Testis (tissue), 3 donors: Measurements from ENCODE around the gene LAMTOR4. TPM values are rescaled to one million over a fixed set of nuclear protein-coding genes. Genes with fewer than 3 reads are reported as not detected.

ENCODE experiments used
- DNase-seq: peaks from one replicate; pipeline ENCODE4 v3.0.0-alpha.2; 2019
- H3K27ac ChIP-seq, 2 donors: fragments of 200-600 bp; sonication (generic); one replicate each; pipeline ENCODE4 v1.5.1; 2019
- H3K27me3 ChIP-seq: fragments of 200-600 bp; sonication (generic); one replicate; pipeline ENCODE4 v1.5.1; 2019
- H3K36me3 ChIP-seq: fragments of 200-600 bp; sonication (generic); one replicate; pipeline ENCODE4 v1.5.1; 2017; ENCODE audit warnings: low read depth; ENCODE audit errors: missing control alignments
- H3K4me1 ChIP-seq: fragments of 200-600 bp; sonication (generic); one replicate; pipeline ENCODE4 v1.5.1; 2019
- H3K4me3 ChIP-seq, 2 donors: fragments of 200-600 bp; sonication (generic); one replicate each; pipeline ENCODE4 v1.5.1; 2017 to 2019
- H3K9me3 ChIP-seq: fragments of 200-600 bp; sonication (generic); one replicate; pipeline ENCODE4 v1.5.1; 2017
- CTCF ChIP-seq, 3 experiments: fragments of 450-650 bp in 2 of 3; fragments of 200-600 bp in 1 of 3; sonication (generic) in 1 of 3; IDR thresholded peaks; one replicate each; pipeline ENCODE4 v1.5.1; 2016 to 2019; ENCODE audit warnings: antibody characterized with exemption in 3 of 3, mild to moderate bottlenecking in 2 of 3, moderate library complexity in 1 of 3
- POLR2A ChIP-seq: fragments of 450-650 bp; IDR thresholded peaks from one replicate; pipeline ENCODE4 v1.6.1; 2017; ENCODE audit warnings: antibody characterized with exemption, mild to moderate bottlenecking, moderate library complexity
- WGBS, 2 donors: methylation state at CpG; one replicate each; pipeline ENCODE4 v1.1.5; 2018; 5-methylcytosine and 5-hydroxymethylcytosine counted together
- intact Hi-C: fragments of 100-400 bp; cut with DNase I; formaldehyde crosslinking; loops from one replicate; pipeline ENCODE4 v1.15.1; 2023; ENCODE audit warnings: low total_unique reads
- microRNA-seq, 2 donors: library from miRNA; unstranded; fragments of <30 nt; microRNA quantifications; one replicate each; pipeline ENCODE4, GENCODE V29; 2016; ENCODE audit warnings: borderline number of aligned reads in 2 of 2, borderline replicate concordance in 1 of 2
- polyA plus RNA-seq: library from polyadenylated mRNA; stranded (reverse); fragments of 350-450 nt; fragmentation: Illumina TruSeq; extraction: RNeasy Lipid Tissue Mini Kit (QIAGEN cat#74804); gene quantifications from one replicate; pipeline ENCODE4 v1.2.3, GENCODE V29; 2014; ENCODE audit warnings: low read depth, low replicate concordance; ENCODE audit not compliant: insufficient read depth
- total RNA-seq, 2 donors: library from RNA; depleted of rRNA; stranded (reverse); fragments of >200 nt; gene quantifications; one replicate each; pipeline ENCODE4 v1.2.3, GENCODE V29; 2016

LAMTOR4 gene
- total and polyA plus RNA-seq, 3 donors from 2014 or later = 136 to 179 (median 144) TPM

GRCh38 chr7:100198266-100198665 lies 49.5 kb downstream of the LAMTOR4 start:
- no peaks in the 10 kb centered on the region for H3K9me3 ChIP-seq
- no peak for DNase-seq
- H3K27ac ChIP-seq = no peak overlapping the region
- no peaks in the 10 kb centered on the region for H3K27me3 ChIP-seq
- no peak overlapping the region for H3K4me3 ChIP-seq
- H3K36me3 ChIP-seq = no peaks in the 10 kb centered on the region
- intact Hi-C loops = no loop called here
- H3K4me1 ChIP-seq = no peaks in the 10 kb centered on the region
- no peak for TF ChIP-seq CTCF (IDR thresholded peaks at IDR 0.05)
- no peak for TF ChIP-seq POLR2A
- WGBS, 2 donors = 92 to 93% methylated on average over 10 of the region's 10 CpGs

- 81 to 92% methylated on average over 11 of the region's 11 CpGs for WGBS, 2 donors
- intact Hi-C loops = no loop called here
- no peak for TF ChIP-seq POLR2A
- no peak for TF ChIP-seq CTCF (IDR thresholded peaks at IDR 0.05)
Measured at GRCh38 chr7:100200693-100201092, 52.0 kb downstream of the LAMTOR4 start.

More at GRCh38 chr7:100200693-100201092, 52.0 kb downstream of the LAMTOR4 start:
- H3K9me3 ChIP-seq = no peaks in the 10 kb centered on the region
- no peak overlapping the region for H3K27ac ChIP-seq
- H3K4me3 ChIP-seq = no peak overlapping the region
- no peak for DNase-seq
- no peaks in the 10 kb centered on the region for H3K27me3 ChIP-seq
- no peaks in the 10 kb centered on the region for H3K4me1 ChIP-seq
- H3K36me3 ChIP-seq = no peaks in the 10 kb centered on the region

Small RNA genes lying within 50 kb of the gene (microRNA-seq; reads per million reads assigned to microRNA genes)
- gene MIR4658 = 0.69 to 1.4 reads per million in 2 donors

Other genes with a start within 250 kb of the LAMTOR4 start
- gene TRIM4, start 229.4 kb upstream of the LAMTOR4 start, total RNA-seq = 10 to 100 TPM; 56.1 to 59.7 TPM
- gene TRIM4, start 229.4 kb upstream of the LAMTOR4 start, polyA plus RNA-seq = 26.1 TPM
- gene GJC3, start 219.3 kb upstream of the LAMTOR4 start, total RNA-seq = under 1 TPM; 0.43 to 0.71 TPM
- gene GJC3, start 219.3 kb upstream of the LAMTOR4 start, polyA plus RNA-seq = 0.79 TPM
- gene AZGP1, start 172.9 kb upstream of the LAMTOR4 start, total RNA-seq = 10 to 100 TPM; 42.1 to 81.2 TPM
- 60.5 TPM for gene AZGP1, start 172.9 kb upstream of the LAMTOR4 start, polyA plus RNA-seq
- 10 to 100 TPM; 65.3 to 71.3 TPM for gene ZKSCAN1, start 133.3 kb upstream of the LAMTOR4 start, total RNA-seq
- gene ZKSCAN1, start 133.3 kb upstream of the LAMTOR4 start, polyA plus RNA-seq = 30.7 TPM
- gene ZSCAN21, start 99.1 kb upstream of the LAMTOR4 start, total RNA-seq = 10 to 100 TPM; 36.3 to 50.3 TPM
- 21.3 TPM for gene ZSCAN21, start 99.1 kb upstream of the LAMTOR4 start, polyA plus RNA-seq
- 10 to 100 TPM; 24.7 to 27.7 TPM for gene ZNF3, start 67.2 kb upstream of the LAMTOR4 start, total RNA-seq
- gene ZNF3, start 67.2 kb upstream of the LAMTOR4 start, polyA plus RNA-seq = 23.4 TPM
- 10 to 100 TPM; 88.1 to 99.5 TPM for gene COPS6, start 59.9 kb upstream of the LAMTOR4 start, total RNA-seq
- gene COPS6, start 59.9 kb upstream of the LAMTOR4 start, polyA plus RNA-seq = 141 TPM
- 10 to 100 TPM; 85.1 to 86.5 TPM for gene MCM7, start 47.5 kb upstream of the LAMTOR4 start, total RNA-seq
- 137 TPM for gene MCM7, start 47.5 kb upstream of the LAMTOR4 start, polyA plus RNA-seq
- gene AP4M1, start 47.3 kb upstream of the LAMTOR4 start, total RNA-seq = 10 to 100 TPM; 39.1 to 51.3 TPM
- gene AP4M1, start 47.3 kb upstream of the LAMTOR4 start, polyA plus RNA-seq = 54.7 TPM
- 100 to 1,000 TPM in 1 of 2 donors, 10 to 100 TPM in 1; 99.1 to 108 TPM for gene TAF6, start 29.6 kb upstream of the LAMTOR4 start, total RNA-seq
- 95.4 TPM for gene TAF6, start 29.6 kb upstream of the LAMTOR4 start, polyA plus RNA-seq
- gene CNPY4, start 29.3 kb upstream of the LAMTOR4 start, total RNA-seq = 10 to 100 TPM; 14.3 to 19.3 TPM
- 22.2 TPM for gene CNPY4, start 29.3 kb upstream of the LAMTOR4 start, polyA plus RNA-seq
- gene MBLAC1, start 22.0 kb upstream of the LAMTOR4 start, total RNA-seq = 10 to 100 TPM in 1 of 2 donors, 1 to 10 TPM in 1; 7.2 to 10.2 TPM
- 2.9 TPM for gene MBLAC1, start 22.0 kb upstream of the LAMTOR4 start, polyA plus RNA-seq
- gene TRAPPC14, start 9.8 kb downstream of the LAMTOR4 start, total RNA-seq = 10 to 100 TPM; 57.5 to 78.7 TPM
- 71.8 TPM for gene TRAPPC14, start 9.8 kb downstream of the LAMTOR4 start, polyA plus RNA-seq
- 10 to 100 TPM; 11.6 to 12.4 TPM for gene GAL3ST4, start 19.7 kb downstream of the LAMTOR4 start, total RNA-seq
- 8.9 TPM for gene GAL3ST4, start 19.7 kb downstream of the LAMTOR4 start, polyA plus RNA-seq
- 10 to 100 TPM; 12.7 to 20.7 TPM for gene GPC2, start 28.5 kb downstream of the LAMTOR4 start, total RNA-seq
- 17.7 TPM for gene GPC2, start 28.5 kb downstream of the LAMTOR4 start, polyA plus RNA-seq
- 100 to 1,000 TPM; 105 to 224 TPM for gene STAG3, start 29.0 kb downstream of the LAMTOR4 start, total RNA-seq
- 281 TPM for gene STAG3, start 29.0 kb downstream of the LAMTOR4 start, polyA plus RNA-seq
- gene PVRIG, start 71.0 kb downstream of the LAMTOR4 start, total RNA-seq = 1 to 10 TPM; 3.0 to 3.3 TPM
- 2.6 TPM for gene PVRIG, start 71.0 kb downstream of the LAMTOR4 start, polyA plus RNA-seq
- gene SPDYE3, start 158.8 kb downstream of the LAMTOR4 start, total RNA-seq = 1 to 10 TPM; 2.8 to 5.7 TPM
- 3.9 TPM for gene SPDYE3, start 158.8 kb downstream of the LAMTOR4 start, polyA plus RNA-seq
- gene PILRB, start 209.2 kb downstream of the LAMTOR4 start, total RNA-seq = 100 to 1,000 TPM; 155 to 258 TPM
- gene PILRB, start 209.2 kb downstream of the LAMTOR4 start, polyA plus RNA-seq = 126 TPM
- gene PILRA, start 224.6 kb downstream of the LAMTOR4 start, total RNA-seq = 10 to 100 TPM; 12.0 to 18.0 TPM
- gene PILRA, start 224.6 kb downstream of the LAMTOR4 start, polyA plus RNA-seq = 16.3 TPM